ENCODE results near the gene UGCG. TPM values are rescaled to one million over a fixed set of nuclear protein-coding genes. Genes with fewer than 3 reads are reported as not detected.

The UGCG gene
- total RNA-seq, 1 donor from 2014 or later, result 22.6 TPM

Other genes with a start within 250 kb of the UGCG start
- gene GNG10, start 235.2 kb upstream of the UGCG start, total RNA-seq, result 30.7 and 35.4 TPM in 2 replicates
- gene SHOC1, start 101.9 kb upstream of the UGCG start, total RNA-seq, result not detected in 2 replicates